22Rv1 (cell line): ENCODE measurements around the gene TOMM70.

Experiments used
- CTCF ChIP-seq: fragments of 450-650 bp; IDR thresholded peaks from 2 replicates; pipeline ENCODE4 v1.5.1; 2017; ENCODE audit warnings: mild to moderate bottlenecking
- ZFX ChIP-seq: fragments of 450-650 bp; IDR thresholded peaks from 2 replicates; pipeline ENCODE4 v1.6.1; 2017; ENCODE audit warnings: antibody characterized with exemption, borderline replicate concordance

- no peak for TF ChIP-seq CTCF
- TF ChIP-seq ZFX: no peak
Observed at GRCh38 chr3:100359035-100359434, 41.9 kb downstream of the TOMM70 start.
